ENCODE results near the gene ABCB11. TPM values are rescaled to one million over a fixed set of nuclear protein-coding genes. Genes with fewer than 3 reads are reported as not detected.

The ABCB11 gene
- total RNA-seq, 1 donor from 2014 or later: 0.02 TPM

DNA sequence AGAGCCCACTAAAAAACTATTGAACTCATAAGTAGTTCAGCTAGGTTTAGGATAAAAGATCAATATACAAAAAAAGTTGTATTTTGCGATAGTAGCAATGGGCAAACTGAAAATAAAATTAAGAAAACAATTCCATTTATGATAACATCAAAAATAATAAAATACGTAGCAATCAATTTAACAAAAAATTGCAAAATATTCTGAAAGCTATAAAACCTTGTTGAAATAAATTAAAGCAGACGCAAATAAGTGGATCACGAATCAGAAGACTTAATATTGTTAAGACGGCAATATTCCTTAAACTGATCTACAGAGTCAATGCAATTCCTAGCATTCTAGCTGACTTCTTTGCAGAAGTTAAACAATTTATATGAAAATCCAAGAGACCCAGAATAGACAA lies 24.5 kb downstream of the ABCB11 start:
- H3K4me3 Mint-ChIP-seq (ENCODE audit: unreplicated experiment): no peak overlapping the region
- H3K4me1 Mint-ChIP-seq (ENCODE audit: low read depth, unreplicated experiment): peaks cover 18% of the 10 kb centered on the region

GRCh38 chr2:169005994-169006393 lies 25.1 kb downstream of the ABCB11 start:
- H3K27ac Mint-ChIP-seq (ENCODE audit: unreplicated experiment): no peak overlapping the region
- H3K9me3 Mint-ChIP-seq (ENCODE audit: unreplicated experiment): peaks cover 2% of the 10 kb centered on the region
- H3K27me3 ChIP-seq (ENCODE audit: insufficient read depth, low read length): no peaks in the 10 kb centered on the region
- peaks cover 17% of the 10 kb centered on the region for H3K4me1 Mint-ChIP-seq (ENCODE audit: low read depth, unreplicated experiment)
- no peaks in the 10 kb centered on the region for H3K27me3 Mint-ChIP-seq (ENCODE audit: low read depth, unreplicated experiment)
- no peak overlapping the region for H3K4me3 Mint-ChIP-seq (ENCODE audit: unreplicated experiment)
- no peak overlapping the region for H3K4me3 ChIP-seq (ENCODE audit: insufficient read depth, low read depth, low read length)
- no peaks in the 10 kb centered on the region for H4K20me1 ChIP-seq (ENCODE audit: insufficient read depth, low read length)
- H3K36me3 Mint-ChIP-seq (ENCODE audit: low read depth, unreplicated experiment): no peaks in the 10 kb centered on the region
- peaks cover 15% of the 10 kb centered on the region for H3K4me1 ChIP-seq (ENCODE audit: insufficient read depth, low read length)
- H3K4me2 ChIP-seq (ENCODE audit: low read length): no peak overlapping the region
- H3K9me3 ChIP-seq (ENCODE audit: insufficient read depth, low read depth, low read length): no peaks in the 10 kb centered on the region
- no peak overlapping the region for H3K27ac ChIP-seq (ENCODE audit: low read depth, low read length)
- no peak for DNase-seq (ENCODE audit: low read depth)
- no peaks in the 10 kb centered on the region for H3K36me3 ChIP-seq (ENCODE audit: insufficient read depth, low read length)
- no peak for FAIRE-seq
- no peak overlapping the region for H3K9ac ChIP-seq (ENCODE audit: low read length)
- H2AFZ ChIP-seq (ENCODE audit: low read depth, low read length): no peak overlapping the region
- H3K79me2 ChIP-seq (ENCODE audit: insufficient read depth, low read length): no peaks in the 10 kb centered on the region
- no peak for TF ChIP-seq CTCF (IDR thresholded peaks at IDR 0.05; ENCODE audit: insufficient read depth, low read depth, low read length)

More for the DNA sequence above, 24.5 kb downstream of the ABCB11 start:
- H3K36me3 Mint-ChIP-seq (ENCODE audit: low read depth, unreplicated experiment): no peaks in the 10 kb centered on the region
- Histone ChIP-seq H3K79me2 (ENCODE audit: insufficient read depth, low read length) (no peaks in the 10 kb centered on the region), H3K4me1 (ENCODE audit: insufficient read depth, low read length) (peaks cover 15% of the 10 kb centered on the region), H3K27ac (ENCODE audit: low read depth, low read length) (no peak overlapping the region), H3K9me3 (ENCODE audit: insufficient read depth, low read depth, low read length) (no peaks in the 10 kb centered on the region), H3K36me3 (ENCODE audit: insufficient read depth, low read length) (no peaks in the 10 kb centered on the region), H3K4me3 (ENCODE audit: insufficient read depth, low read depth, low read length) (no peak overlapping the region), H2AFZ (ENCODE audit: low read depth, low read length) (no peak overlapping the region), H3K4me2 (ENCODE audit: low read length) (no peak overlapping the region), H4K20me1 (ENCODE audit: insufficient read depth, low read length) (no peaks in the 10 kb centered on the region), H3K27me3 (ENCODE audit: insufficient read depth, low read length) (no peaks in the 10 kb centered on the region), H3K9ac (ENCODE audit: low read length) (no peak overlapping the region)
- DNase-seq (ENCODE audit: low read depth) (no peak), FAIRE-seq (no peak)
- peaks cover 2% of the 10 kb centered on the region for H3K9me3 Mint-ChIP-seq (ENCODE audit: unreplicated experiment)
- no peak overlapping the region for H3K27ac Mint-ChIP-seq (ENCODE audit: unreplicated experiment)
- no peaks in the 10 kb centered on the region for H3K27me3 Mint-ChIP-seq (ENCODE audit: low read depth, unreplicated experiment)
- TF ChIP-seq CTCF (IDR thresholded peaks at IDR 0.05; ENCODE audit: insufficient read depth, low read depth, low read length): no peak
- TF ChIP-seq EZH2 (IDR thresholded peaks at IDR 0.05; ENCODE audit: insufficient read depth, low read length): no peak

DNA sequence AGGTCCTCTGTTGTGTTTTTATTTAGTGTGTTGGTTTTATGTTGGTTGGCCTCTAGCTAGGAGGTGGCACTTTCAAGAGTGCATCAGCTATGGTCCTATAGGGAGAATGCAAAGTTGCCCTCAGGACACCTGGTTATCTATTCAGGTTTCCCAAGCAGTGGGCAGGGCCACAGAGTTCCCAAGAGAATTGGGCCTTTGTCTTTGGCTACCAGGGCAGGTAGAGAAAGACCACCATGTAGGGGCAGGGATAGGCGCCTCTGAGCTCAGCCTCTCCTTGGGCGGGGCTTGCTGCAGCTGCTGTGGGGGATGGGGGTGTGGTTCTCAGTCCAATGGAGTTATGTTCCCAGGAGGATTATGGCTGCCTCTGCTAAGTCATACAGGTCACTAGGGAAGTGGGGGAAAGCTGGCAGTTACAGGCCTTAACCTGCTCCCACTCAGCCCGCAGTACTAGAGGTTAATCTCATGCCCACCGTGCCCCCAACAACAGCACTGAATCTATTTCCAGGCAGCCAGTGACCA lies 26.0 kb downstream of the ABCB11 start:
- Mint-ChIP-seq H3K4me3 (ENCODE audit: unreplicated experiment) (no peak overlapping the region), H3K27ac (ENCODE audit: unreplicated experiment) (no peak overlapping the region), H3K4me1 (ENCODE audit: low read depth, unreplicated experiment) (peaks cover 21% of the 10 kb centered on the region), H3K36me3 (ENCODE audit: low read depth, unreplicated experiment) (no peaks in the 10 kb centered on the region), H3K9me3 (ENCODE audit: unreplicated experiment) (peaks cover 2% of the 10 kb centered on the region), H3K27me3 (ENCODE audit: low read depth, unreplicated experiment) (no peaks in the 10 kb centered on the region)
- Histone ChIP-seq H3K9ac (ENCODE audit: low read length) (no peak overlapping the region), H3K4me1 (ENCODE audit: insufficient read depth, low read length) (peaks cover 10% of the 10 kb centered on the region), H3K9me3 (ENCODE audit: insufficient read depth, low read depth, low read length) (no peaks in the 10 kb centered on the region), H3K27ac (ENCODE audit: low read depth, low read length) (no peak overlapping the region), H3K79me2 (ENCODE audit: insufficient read depth, low read length) (no peaks in the 10 kb centered on the region), H3K27me3 (ENCODE audit: insufficient read depth, low read length) (no peaks in the 10 kb centered on the region), H3K36me3 (ENCODE audit: insufficient read depth, low read length) (no peaks in the 10 kb centered on the region), H2AFZ (ENCODE audit: low read depth, low read length) (no peak overlapping the region), H4K20me1 (ENCODE audit: insufficient read depth, low read length) (no peaks in the 10 kb centered on the region), H3K4me2 (ENCODE audit: low read length) (no peak overlapping the region), H3K4me3 (ENCODE audit: insufficient read depth, low read depth, low read length) (no peak overlapping the region)
- no peak for TF ChIP-seq CTCF (IDR thresholded peaks at IDR 0.05; ENCODE audit: insufficient read depth, low read depth, low read length)
- TF ChIP-seq EZH2 (IDR thresholded peaks at IDR 0.05; ENCODE audit: insufficient read depth, low read length): no peak
- DNase-seq (ENCODE audit: low read depth) (no peak), FAIRE-seq (no peak)
